GM19025 (cell line): ENCODE results near the gene GINS3.
"Not testable (repeated sequence)": the region's sequence is repeated elsewhere in the genome, so short reads cannot be mapped to it uniquely, and the experiment has no call there.

Experiments used
- ATAC-seq: cut with Tn5 transposase; IDR thresholded peaks from one replicate; pipeline ENCODE4 v1.9.1; 2021; ENCODE audit warnings: mild to moderate bottlenecking, low read depth, moderate library complexity; ENCODE audit not compliant: unreplicated experiment

The GINS3 gene

DNA sequence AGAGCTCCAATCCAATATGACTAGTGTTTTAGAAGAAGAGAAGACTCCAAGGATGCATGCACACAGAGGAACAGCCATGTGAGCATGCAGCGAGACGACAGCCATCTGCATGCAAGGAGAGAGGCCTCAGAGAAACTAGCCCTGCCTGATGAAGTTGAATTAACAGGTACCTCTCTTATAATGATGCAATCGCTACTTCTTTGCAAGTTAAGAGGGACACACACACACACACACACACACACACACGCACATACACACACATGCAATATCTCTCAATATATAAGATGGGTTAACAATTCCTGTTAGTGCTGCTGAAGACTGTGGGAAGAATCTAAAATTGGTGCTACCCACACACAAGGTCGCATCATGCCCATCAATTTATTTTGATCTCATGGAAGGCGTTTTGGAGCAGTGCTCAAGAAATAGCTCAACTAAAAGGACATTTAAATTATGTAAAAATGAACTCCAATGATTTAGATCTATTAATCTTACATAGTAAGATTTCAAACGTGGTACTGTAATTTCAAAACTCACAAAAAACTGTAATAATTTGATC lies 7.0 kb upstream of the GINS3 start:
- ATAC-seq, result no peak

DNA sequence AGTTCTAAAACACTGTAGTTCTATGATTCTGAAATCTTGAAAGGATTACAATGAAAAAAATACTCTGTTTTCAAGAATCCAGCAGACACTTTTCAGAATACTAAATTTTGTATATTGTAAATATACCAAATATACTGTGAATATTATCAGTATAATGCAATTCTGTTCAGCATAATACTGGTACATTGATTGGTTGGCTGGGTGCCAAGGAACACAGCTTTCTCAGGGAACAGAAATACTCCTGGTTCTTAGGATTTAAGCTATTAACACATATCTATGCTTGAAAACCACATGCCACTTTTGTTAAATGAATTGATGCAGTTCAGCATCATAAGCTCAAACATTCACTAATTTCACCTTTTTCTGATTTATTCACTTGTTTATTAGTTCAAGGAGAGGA lies 2.5 kb upstream of the GINS3 start:
- ATAC-seq, result no peak

DNA sequence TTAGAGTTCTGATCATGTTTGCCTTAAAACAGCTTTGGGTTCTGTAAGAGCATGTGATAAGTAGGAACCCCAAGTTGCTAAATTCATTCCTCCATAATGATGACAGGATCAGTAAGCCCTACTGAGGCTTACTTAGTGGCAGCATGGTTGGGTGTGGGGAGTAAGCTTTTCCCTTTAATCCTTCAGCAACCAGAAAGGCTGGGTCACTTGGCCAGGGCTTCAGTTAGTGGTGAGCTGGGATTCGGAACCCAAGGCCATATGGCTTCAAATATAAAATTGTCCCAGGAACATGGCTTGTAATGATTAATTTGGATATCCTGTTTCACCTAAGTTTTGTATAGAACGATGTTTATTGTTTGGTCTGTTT lies 850 bp downstream of the GINS3 start:
- ATAC-seq, result peak; percentile 20

DNA sequence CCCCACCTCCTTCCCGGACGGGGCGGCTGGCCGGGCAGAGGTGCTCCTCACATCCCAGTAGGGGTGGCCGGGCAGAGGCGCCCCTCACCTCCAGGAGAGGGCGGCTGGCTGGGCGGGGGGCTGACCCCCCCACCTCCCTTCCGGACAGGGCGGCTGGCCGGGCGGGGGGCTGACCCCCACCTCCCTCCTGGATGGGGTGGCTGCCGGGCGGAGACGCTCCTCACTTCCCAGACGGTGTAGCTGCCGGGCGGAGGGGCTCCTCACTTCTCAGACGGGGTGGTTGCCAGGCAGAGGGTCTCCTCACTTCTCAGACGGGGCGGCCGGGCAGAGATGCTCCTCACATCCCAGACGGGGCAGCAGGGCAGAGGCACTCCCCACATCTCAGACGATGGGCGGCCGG lies 4.6 kb downstream of the GINS3 start:
- ATAC-seq, result not testable (repeated sequence)

DNA sequence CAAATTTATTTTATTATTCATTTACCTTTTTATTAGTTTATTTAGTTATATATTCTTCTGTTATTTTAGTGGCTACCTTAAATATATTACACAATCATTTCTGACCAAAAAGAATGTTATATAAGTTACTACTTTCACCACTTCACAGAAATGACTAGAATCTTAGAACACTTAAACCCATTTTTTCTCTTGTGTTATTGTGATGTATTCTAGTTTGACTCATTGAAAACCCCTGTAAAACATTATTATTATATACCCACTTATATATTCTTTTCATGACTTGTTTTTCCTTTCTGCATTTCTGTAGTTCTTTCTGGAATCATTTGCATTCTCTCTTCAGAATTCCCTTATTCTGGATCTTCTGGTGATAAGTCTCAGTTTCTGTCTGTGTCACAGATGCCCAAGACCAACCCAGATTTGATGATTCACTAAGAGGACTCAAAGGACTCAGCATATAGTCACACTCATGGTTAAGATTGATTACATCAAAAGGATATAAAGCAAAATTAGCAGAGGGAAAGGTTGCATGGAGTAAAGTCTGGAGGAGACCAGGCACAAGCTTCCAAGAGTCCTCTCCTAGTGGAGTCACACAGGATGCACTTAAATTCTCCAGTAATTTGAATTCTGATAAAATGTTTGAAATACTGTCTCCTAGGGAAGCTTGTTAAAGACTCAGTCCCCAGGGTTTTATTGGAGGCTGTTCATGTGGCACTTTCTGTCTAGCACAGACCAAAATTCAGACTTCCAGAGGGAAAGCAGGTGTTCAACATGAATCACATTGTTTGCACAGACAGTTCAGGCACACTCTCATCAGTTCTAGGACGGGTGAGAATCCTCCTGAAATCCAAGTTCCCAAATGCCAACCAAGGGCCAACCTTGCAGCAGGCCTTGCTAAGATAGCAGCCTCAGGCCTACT lies 7.7 kb downstream of the GINS3 start:
- ATAC-seq, result no peak

DNA sequence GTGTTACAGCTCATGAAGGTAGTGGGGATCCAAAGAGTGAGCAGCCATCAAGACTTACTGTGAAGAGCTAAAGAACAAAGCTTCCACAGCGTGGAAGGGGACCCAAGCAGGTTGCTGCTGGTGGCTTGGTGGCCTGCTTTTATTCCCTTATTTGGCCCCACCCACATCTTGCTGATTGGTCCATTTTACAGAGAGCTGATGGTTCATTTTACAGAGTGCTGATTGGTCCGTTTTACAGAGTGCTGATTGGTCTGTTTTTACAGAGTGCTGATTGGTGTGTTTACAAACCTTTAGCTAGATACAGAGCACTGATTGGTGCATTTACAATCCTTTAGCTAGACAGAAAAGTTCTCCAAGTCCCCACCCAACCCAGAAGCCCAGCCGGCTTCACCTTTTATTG lies 9.0 kb downstream of the GINS3 start:
- ATAC-seq, result not testable (repeated sequence)

DNA sequence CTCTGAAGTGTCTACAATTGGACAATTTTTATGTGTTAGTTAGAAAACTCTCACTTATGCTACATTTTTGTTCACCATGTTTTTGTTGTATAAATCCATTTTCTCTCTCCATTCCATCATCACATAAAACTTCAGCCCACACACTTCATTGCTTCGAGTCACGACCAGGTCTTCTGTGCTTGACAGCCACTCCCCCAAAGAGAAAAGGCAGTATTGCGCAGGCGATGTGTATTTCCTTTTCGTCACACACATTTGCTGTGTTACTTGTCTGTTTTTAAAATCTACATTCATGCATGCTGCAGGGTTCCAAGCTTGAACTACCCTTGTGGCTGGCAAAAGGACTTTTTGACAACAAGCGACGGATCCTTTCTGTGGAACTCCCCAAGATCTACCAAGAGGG lies 10.5 kb downstream of the GINS3 start:
- ATAC-seq, result no peak

DNA sequence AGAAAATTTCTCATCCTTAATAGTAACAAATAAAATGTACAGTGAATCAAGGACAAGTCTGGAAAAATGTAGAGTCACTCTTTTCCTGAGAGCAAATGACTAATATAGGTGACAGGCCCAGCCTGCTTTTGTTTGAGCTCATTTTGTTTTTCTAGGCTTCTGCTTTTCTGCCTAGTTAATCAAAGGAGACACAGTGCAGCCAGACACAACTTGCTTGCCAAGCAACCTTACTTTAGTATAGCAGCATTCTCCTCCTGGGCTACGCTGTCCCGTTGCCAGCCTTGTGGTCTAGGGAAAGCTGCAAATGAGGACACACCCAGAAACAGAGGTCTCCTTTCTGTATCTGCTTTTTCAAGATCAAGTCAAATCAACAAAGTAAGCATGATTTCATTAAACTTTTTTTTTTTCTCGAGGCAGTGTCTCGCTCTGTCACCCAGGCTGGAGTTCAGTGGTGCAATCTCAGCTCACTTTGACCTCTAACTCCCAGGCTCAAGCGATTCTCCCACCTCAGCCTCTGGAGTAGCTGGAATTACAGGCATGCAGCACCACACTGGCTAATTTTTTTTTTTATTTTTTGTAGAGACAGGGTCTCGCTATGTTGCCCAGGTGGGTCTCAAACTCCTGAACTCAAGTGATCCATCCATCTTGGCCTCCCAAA lies 17.2 kb downstream of the GINS3 start:
- no peak for ATAC-seq

DNA sequence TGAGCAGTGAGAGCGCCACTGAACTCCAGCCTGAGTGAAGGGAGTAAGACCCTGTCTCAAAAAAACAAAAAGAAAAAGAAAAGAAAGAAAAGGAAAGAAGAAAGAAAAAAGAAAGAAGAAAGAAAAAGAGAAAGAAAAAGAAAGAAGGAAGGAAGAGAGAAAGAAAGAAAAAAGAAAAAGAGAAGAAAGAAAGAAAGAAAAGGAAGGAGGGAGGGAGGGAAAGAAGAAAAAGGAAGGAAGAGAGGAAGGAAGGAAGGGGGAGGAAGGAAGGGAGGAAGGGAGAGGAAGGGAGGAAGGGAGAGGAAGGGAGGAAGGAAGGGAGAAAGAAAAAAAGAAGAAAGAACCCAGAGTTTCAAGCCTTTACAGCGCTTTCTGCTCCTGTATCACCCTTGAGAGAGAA lies 19.1 kb downstream of the GINS3 start:
- ATAC-seq, result no peak

DNA sequence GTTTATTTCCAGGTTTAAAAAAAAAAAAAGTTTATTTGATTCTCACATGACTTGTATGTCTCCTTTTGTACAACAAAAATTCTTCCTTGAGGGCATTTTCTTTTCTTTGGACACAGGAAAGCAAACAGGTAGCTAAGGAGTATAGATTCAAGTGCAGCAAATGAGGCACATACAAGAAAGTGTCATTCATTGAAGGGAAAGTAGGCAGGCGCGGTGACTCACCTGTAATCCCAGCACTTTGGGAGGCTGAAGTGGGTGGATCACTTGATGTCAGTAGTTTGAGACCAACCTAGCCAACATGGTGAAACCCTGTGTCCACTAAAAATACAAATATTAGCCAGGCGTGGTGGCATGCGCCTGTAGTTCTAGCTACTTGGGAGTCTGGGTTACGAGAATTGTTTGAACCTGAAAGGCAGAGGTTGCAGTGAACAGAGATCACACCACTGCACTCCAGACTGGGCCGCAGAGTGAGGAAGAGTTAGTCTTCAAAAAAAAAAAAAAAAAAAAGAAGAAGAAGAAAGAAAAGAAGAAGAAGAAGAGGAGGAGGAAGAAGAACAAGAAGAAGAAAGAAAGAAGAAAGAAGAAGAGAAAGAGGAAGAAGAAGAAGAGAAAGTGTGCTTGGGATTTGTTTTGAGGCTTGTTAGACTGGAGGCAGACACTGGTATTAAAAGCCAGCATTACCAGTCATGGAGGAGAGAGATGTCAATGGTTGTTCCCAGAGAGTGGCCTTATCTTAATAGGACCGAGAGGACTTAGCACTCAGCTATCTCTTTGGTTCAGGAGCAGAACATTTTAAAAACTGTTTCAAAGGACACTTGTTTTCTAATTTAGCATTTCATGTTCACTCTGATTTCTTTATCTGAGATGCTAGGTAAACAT lies 19.7 kb downstream of the GINS3 start:
- ATAC-seq, result no peak

DNA sequence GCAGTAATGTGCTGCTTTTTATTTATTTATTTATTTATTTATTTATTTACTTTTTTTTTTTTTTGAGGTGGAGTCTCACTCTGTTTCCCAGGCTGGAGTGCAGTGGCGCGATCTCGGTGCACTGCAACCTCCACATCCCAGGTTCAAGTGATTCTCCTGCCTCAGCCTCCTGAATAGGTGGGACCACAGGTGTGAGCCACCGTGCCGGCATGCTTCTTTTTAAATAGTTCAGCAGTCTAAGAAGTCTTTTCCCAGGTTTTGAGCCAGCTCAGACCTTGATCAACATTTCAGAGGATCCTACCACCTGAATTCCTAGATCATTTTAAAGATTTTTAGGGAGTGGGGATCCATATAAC lies 20.3 kb downstream of the GINS3 start:
- not testable (repeated sequence) for ATAC-seq

DNA sequence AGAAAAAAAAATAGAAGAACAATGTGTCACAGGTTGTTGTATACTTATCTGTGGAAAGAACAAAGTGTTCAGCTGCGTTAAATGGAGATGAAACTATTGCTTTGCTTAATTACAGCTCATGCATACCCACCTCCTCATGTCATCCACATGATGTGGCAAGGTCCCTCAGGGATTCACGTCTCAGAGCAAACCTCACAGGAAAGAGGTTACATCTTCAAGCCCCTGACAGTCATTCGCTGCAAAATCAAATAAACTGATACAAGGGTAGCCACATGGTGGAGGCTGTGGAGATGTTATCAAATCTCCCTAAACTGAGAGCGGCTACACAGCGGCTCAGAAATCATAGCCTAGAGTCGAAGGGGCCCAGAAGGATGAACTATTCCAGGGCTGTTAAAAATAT lies 21.1 kb downstream of the GINS3 start:
- no peak for ATAC-seq

DNA sequence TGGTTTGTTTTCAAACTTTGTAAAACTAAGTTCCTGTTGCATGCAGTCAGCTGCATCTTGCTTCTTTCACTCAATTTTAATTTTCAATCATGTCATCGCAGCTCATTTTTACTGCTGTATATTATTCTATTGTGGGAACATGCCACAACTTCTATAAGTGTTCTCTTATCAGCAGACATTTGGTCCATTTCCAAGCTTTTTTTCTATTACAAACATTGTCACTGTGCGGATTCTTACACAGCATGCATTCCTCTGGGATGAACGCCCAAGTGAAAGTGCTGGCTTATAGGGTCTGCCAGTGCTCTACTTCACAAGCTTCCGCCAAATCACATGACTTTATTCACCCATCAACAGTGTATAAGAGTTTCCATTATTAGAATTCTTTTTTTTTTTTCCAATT lies 22.7 kb downstream of the GINS3 start:
- no peak for ATAC-seq

DNA sequence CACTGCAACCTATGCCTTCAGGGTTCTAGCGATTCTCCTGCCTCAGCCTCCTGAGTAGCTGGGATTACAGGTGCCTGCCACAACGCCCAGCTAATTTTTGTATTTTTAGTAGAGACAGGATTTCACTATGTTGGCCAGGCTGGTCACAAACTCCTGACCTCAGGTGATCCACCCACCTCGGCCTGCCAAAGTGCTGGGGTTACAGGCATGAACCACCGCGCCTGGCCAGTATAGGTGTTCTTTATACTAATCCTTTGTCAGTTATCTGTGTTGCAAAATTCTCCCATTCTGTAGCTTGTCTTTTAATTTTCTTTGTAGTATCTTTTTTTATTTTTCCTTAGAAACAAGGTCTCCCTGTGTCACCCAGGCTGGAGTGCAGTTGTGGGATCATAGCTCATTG lies 23.7 kb downstream of the GINS3 start:
- ATAC-seq, result not testable (repeated sequence)

DNA sequence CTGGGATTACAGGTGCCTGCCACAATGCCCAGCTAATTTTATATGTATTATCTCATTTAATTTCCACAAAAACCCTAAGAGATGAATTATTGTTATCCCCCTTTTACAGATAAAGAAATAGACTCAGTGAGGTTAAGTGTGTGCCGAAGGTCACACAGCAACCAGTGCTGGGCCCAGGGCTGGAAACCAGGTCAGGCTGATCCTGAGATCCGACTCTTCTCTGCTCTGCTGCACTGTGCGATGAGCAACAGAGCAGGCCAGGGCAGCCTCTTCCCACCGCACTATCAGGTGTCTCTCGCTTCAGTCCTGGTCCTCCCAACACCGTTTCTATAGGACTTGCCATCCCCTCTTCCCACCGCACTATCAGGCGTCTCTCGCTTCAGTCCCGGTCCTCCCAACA lies 24.8 kb downstream of the GINS3 start:
- ATAC-seq, result no peak

DNA sequence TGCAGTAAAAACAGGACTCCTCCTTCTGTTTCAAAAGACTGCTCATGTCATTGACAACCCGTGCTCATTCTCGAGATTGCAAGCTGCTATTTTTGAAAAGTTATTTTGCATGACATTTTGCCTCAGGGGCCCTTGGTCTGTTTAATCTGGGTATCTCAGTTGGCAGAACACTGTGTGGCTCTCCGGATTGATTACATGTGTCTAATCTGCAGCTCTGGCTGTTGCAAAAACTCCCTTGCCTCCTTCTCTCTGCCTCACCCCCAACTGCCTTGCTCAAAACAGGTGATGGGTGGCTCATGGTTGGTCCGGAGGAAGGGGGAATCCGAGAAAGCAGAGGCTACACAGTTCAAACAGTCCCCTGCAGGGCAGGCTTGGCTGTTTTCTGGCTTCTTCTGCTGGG lies 25.3 kb downstream of the GINS3 start:
- no peak for ATAC-seq

DNA sequence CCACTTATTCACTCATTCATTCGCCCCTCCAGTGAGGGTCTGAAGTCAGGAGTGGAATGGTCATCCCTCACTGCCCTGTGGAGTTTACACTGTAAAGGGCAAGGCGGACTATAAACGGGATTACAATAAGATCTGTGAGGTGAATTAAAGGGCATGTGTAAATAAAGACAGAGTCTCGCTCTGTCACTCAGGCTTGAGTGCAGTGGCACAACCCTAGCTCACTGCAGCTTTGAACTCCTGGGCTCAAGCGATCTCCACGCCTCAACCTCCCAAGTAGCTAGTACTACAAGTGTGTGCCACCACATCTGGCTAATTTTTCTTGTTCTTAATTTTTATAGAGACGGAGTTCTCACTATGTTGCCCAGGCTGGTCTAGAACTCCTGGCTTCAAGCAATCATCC lies 25.8 kb downstream of the GINS3 start:
- ATAC-seq, result no peak

DNA sequence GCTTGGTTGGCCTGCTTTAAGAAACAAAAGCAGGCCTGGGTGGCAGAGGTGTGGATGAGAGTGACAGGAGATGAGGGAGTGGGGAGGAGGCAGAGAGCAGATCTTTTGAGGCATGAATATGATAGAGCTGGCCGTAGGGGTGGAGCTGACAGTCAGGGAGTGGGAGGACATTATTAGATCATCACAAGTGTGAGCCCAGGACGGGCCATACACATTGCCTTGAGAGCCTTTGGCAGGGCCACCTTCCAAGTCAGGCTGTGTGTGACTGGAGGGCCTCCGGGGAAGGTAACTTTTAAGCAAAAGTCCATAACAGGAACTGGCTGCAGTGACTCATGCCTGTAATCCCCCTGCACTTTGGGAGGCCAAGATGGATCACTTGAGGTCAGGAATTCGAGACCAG lies 26.3 kb downstream of the GINS3 start:
- ATAC-seq, result no peak

DNA sequence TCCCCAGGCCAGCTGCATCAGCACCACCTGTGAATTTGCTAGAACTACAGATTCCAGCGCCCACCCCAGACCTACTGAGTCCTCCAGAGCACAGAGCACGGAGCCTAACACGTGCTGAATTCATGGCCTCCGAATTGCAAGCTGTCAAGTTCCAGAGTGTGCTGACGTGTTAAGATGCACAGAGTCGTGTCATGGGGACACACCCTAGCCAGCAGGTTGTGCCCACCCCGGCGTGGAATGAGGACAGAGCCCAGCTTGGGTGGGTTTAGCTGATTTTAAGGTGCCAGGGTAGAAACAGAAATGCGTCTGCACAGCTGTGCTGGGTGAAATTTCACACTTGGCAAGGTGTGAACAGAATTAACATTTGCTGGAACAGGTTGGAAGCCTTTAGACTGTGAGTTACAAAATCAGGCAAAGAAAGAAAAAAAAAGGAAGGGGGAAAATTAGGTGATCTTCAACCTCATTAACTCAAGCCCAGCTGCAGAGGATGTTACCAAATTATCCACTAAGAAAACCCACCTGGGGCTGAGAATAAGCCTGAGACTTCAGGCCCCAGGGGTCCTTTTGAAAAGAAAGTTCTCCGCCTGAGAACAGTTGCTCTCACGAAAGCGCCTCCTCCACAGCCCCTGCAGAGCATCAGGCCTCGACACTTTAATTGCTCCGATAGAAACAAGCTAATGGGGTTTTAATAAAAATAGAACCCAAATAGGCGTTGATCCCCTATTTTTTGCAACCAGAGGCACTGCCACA lies 27.1 kb downstream of the GINS3 start:
- no peak for ATAC-seq

DNA sequence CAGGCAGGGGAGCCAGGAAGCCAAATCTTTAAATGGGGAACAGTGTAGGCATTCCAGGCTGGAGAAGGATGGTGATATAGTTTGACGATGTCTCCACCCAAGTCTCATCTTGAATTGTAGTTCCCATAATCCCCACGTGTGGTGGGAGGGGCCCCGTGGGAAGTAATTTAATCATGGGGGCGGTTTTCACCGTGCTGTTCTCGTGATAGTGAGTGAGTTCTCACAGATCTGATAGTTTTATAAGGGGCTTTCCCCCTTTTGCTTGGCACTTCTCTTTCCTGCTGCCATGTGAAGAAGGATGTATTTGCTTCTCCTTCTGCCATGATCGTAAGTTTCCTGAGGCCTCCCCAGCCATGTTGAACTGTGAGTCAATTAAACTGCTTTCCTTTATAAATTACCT lies 28.8 kb downstream of the GINS3 start:
- no peak for ATAC-seq
